C4-2B (cell line): ENCODE measurements around the gene MED28.

Experiments used
- H3K27ac ChIP-seq: fragments of 450-650 bp; 2 replicates; pipeline ENCODE4 v1.5.1; 2017
- ZFX ChIP-seq: fragments of 450-650 bp; IDR thresholded peaks from 2 replicates; pipeline ENCODE4 v1.6.1; 2017
- TF ChIP-seq, protein P1 (sequence below): fragments of 450-650 bp; conservative IDR thresholded peaks from 2 replicates; pipeline ENCODE4 v1.5.1; 2017; ENCODE audit warnings: mild to moderate bottlenecking

The MED28 gene

GRCh38 chr4:17578482-17578891 is 36.0 kb upstream of the MED28 start:
- no peak for TF ChIP-seq ZFX
- TF ChIP-seq, protein P1, sequence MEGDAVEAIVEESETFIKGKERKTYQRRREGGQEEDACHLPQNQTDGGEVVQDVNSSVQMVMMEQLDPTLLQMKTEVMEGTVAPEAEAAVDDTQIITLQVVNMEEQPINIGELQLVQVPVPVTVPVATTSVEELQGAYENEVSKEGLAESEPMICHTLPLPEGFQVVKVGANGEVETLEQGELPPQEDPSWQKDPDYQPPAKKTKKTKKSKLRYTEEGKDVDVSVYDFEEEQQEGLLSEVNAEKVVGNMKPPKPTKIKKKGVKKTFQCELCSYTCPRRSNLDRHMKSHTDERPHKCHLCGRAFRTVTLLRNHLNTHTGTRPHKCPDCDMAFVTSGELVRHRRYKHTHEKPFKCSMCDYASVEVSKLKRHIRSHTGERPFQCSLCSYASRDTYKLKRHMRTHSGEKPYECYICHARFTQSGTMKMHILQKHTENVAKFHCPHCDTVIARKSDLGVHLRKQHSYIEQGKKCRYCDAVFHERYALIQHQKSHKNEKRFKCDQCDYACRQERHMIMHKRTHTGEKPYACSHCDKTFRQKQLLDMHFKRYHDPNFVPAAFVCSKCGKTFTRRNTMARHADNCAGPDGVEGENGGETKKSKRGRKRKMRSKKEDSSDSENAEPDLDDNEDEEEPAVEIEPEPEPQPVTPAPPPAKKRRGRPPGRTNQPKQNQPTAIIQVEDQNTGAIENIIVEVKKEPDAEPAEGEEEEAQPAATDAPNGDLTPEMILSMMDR, result no peak
- H3K27ac ChIP-seq, result peak overlapping the region; percentile 89

GRCh38 chr4:17580969-17581368 is 33.5 kb upstream of the MED28 start:
- H3K27ac ChIP-seq, result no peak overlapping the region
- TF ChIP-seq, protein P1, result no peak
- TF ChIP-seq ZFX, result no peak

DNA sequence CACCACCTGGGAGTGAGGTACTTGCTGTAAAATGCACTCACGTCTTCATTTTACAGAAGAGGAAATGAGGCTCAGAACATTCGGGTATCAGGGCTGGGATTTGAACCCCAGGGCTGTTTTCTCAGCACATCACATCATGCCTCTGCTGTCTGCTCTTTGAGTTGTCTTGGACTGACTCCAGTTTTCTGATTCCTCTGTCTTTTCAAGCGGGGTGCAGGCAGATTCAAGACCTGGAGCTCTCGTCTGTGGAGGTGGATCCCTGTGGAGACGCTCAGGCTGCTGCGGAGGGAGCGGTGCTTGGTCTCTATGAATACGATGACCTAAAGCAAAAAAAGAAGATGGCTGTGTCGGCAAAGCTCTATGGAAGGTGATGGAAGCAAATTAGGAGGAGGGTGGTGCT is 31.2 kb upstream of the MED28 start:
- TF ChIP-seq, protein P1, result no peak
- no peak for TF ChIP-seq ZFX
- no peak overlapping the region for H3K27ac ChIP-seq

GRCh38 chr4:17583941-17584340 is 30.5 kb upstream of the MED28 start:
- no peak overlapping the region for H3K27ac ChIP-seq
- TF ChIP-seq, protein P1, result no peak
- TF ChIP-seq ZFX, result no peak

GRCh38 chr4:17584521-17585213 is 29.8 kb upstream of the MED28 start:
- TF ChIP-seq, protein P1, result no peak
- no peak for TF ChIP-seq ZFX
- H3K27ac ChIP-seq, result no peak overlapping the region

DNA sequence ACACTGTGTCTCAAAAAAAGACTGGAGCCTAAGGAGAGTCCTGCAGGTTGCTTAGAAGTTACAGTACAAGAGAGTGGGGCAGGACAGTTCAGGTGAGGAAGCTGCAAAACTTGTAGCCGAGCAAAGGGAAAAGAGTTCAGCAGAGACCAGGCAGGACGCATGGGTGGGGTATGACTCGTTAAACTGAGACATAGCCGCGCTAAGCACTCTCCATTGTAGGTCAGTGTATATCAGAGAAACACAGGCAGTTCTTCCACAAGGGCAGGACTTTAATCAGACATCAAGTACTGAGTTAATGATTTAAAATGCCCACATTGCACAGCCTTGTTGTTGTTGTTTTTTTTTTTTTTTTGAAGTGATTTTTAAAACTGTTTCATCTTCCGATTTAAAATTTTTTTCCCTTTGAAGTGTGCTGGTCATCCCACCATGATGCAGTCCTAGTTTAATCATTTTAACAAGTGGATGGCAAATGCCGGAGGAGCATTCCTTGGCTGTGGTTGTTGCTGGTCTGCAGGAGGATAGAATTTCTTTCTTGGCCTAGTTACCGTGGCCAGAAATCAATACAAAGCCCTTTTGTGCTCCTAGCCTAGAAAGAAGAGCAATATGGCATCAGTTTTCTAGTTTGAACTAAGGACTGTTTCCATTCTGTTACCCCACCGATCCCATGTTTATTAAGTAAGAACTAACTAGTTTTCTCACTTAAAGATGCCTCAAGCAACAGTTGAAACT is 27.2 kb upstream of the MED28 start:
- H3K27ac ChIP-seq, result no peak overlapping the region
- TF ChIP-seq, protein P1, result no peak
- TF ChIP-seq ZFX, result no peak

DNA sequence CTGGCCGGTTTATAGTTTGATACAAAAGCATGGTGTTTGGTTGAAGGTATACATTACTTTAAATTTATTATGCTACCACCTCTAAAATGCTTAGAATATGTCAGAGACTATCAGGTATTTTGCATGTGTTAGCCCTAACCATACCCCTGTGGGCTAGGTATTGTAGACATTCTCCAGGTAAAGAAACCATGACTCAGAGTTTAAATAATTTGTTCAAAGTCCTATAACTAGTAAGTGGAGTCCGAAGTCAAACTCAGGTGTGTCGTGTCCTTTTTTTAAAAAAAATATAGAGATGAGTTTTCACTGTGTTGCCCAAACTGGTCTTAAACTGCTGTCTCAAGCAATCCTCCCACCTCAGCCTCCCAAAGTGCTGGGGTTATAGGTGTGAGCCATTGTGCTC is 25.1 kb upstream of the MED28 start:
- no peak overlapping the region for H3K27ac ChIP-seq
- TF ChIP-seq, protein P1, result no peak
- TF ChIP-seq ZFX, result no peak
